ENCODE measurements around the gene EEF1G. TPM values are rescaled to one million over a fixed set of nuclear protein-coding genes. Genes with fewer than 3 reads are reported as not detected.
A peak's percentile ranks its signal among the peaks of the same experiment; 100 is the strongest.

The EEF1G gene
- total and polyA plus RNA-seq, 11 donors = 549 to 1,190 (median 929) TPM

DNA sequence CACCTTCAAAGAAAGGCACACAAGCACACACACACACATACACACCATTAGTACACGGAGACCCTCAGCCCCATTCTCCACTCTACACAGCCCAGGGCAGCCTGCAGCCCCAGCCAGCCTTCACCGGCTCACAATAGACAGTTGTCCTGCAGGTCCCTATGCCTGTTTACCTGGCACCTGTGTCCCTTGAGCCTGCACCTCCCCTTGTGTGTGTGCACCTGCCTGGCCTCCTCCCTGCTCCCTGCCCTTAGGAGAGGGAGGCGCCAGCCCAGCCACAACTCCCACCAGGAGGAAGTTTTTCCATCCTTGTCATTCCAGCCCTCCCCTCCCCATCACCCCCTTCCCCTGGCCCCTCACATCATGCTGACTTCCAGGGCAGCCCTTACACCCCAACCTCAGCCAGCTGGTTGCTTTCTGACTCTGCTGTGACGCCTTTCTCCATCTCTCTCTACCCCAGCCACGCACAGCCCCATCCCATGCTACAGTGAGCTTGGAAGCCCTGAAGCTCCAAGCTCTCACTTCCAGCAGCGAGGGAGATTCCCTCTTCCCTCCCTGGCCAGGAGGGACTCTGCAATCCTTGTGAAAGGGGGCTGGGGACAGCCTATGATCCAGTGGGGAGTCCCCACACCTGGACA lies 31.5 kb downstream of the EEF1G start:
- WGBS, 4 donors = 13 to 30% (median 24%) methylated on average over 6 of the region's 6 CpGs
- no peaks in the 10 kb centered on the region for H3K27me3 ChIP-seq
- peaks cover 0 to 8% (median 0%) of the 10 kb centered on the region in 9 donors for H3K36me3 ChIP-seq
- TF ChIP-seq POLR2A (IDR thresholded peaks at IDR 0.05) = no peak
- TF ChIP-seq, protein P1, sequence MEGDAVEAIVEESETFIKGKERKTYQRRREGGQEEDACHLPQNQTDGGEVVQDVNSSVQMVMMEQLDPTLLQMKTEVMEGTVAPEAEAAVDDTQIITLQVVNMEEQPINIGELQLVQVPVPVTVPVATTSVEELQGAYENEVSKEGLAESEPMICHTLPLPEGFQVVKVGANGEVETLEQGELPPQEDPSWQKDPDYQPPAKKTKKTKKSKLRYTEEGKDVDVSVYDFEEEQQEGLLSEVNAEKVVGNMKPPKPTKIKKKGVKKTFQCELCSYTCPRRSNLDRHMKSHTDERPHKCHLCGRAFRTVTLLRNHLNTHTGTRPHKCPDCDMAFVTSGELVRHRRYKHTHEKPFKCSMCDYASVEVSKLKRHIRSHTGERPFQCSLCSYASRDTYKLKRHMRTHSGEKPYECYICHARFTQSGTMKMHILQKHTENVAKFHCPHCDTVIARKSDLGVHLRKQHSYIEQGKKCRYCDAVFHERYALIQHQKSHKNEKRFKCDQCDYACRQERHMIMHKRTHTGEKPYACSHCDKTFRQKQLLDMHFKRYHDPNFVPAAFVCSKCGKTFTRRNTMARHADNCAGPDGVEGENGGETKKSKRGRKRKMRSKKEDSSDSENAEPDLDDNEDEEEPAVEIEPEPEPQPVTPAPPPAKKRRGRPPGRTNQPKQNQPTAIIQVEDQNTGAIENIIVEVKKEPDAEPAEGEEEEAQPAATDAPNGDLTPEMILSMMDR (IDR thresholded peaks at IDR 0.05) = no peak
- H3K9me3 ChIP-seq = no peaks in the 10 kb centered on the region
- intact Hi-C loops (cut with DNase I) = loop anchor here (1.0 to 10.0 kb wide), 13 partner anchors 19 to 150 kb away; no protein-coding TSS in a partner anchor
- no peak for ATAC-seq
- H3K4me1 ChIP-seq = peaks cover 38 to 84% (median 69%) of the 10 kb centered on the region in 12 donors
- DNase-seq = no peak
- H3K27ac ChIP-seq = peak overlapping the region; percentile 94 to 100 (median 99)
- peak overlapping the region; percentile 9 to 100 (median 96) for H3K4me3 ChIP-seq

DNA sequence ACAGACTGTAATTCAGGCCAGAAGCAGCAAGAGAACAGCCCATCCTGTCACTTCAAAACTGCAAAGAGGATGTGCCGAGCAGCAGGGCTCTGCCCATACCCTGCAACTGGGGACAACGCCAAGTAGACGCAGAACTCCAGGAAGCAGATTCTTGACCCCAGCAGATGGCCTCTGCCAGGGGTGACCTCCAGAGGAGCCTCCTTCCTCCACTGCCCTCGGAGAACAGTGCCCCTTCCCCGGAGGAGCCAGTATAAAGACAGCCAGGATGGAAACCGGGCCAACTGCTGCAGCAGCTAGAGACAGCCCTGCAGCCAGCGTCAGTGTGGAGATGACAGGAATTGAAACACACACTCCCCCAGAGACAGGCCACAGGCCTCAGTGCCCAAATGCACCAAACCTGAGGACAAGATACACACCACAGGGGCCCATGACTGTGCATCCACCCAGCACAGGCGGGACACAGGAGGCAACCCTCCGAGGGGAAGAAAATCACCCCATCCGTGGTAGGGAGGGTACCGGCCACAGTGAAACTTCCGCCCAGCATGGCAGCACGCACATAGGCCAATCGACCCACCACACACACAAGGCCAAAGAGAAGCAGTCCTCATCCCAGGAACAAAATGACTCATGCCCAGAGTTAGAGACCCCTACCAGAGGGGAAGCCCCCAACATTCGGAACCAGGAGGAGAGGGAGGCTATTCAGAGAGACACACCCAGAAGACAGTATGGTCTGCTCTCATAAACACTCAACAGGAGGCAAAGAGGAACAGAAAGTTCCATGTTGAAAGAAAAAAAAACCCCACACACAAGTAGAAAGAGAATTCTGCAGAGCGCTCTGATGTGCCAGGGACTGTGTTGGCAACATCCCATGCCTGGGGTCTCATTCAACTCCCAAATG lies 32.6 kb downstream of the EEF1G start:
- TF ChIP-seq POLR2A (IDR thresholded peaks at IDR 0.05) = no peak
- TF ChIP-seq, protein P1 (IDR thresholded peaks at IDR 0.05) = no peak
- intact Hi-C loops (cut with DNase I) = loop anchor here (2.0 to 10.0 kb wide), 9 partner anchors 34 to 149 kb away; no protein-coding TSS in a partner anchor
- 9 to 20% (median 13%) methylated on average over 10 to 16 of the region's 16 CpGs for WGBS, 4 donors
- Histone ChIP-seq H3K27me3 (no peaks in the 10 kb centered on the region), H3K36me3 (peaks cover 0 to 13% (median 2%) of the 10 kb centered on the region in 9 donors), H3K9me3 (no peaks in the 10 kb centered on the region), H3K4me1 (peaks cover 38 to 91% (median 76%) of the 10 kb centered on the region in 12 donors), H3K27ac (peak overlapping the region; percentile 64 to 100 (median 99)), H3K4me3 (peak overlapping the region in 9 of 12 donors; percentile 28 to 100 (median 99))
- ATAC-seq = peak in 1 of 4 donors; percentile 3
- peak in 4 of 5 donors; percentile 39 to 76 (median 67) for DNase-seq

DNA sequence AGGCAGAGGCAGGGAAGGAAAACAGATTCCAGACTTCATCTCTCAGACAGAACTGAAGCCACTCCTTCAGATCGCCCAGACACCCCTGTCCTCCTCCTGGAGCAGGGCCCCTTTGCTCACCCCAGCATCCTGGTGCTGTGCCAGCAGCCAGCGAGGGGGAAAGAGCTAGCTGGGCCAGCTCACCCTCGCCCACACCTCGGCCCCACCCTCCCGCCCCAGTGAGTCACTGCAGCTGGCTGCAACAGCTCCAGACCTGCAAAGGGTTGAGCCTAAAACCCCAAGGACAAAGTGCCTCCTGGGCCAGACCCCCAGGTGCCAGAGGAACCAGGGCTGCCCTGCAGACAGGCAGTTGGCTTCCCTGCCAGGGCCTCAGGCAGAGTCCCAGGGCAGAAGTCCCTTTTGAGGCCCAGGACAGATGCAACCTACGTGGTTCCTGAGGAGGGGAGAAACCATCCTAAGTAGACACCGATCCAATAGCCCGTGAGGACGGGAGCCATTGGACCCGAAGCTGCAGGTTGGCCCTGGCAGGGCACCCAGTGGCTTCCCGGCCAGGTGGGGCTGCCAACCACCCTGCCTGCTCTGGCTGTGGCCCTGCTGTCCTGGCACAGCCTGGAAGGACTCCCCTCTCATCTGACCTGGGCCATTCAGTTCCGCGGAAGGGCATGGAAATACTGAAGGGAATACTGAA lies 34.3 kb downstream of the EEF1G start:
- peaks cover 2 to 30% (median 18%) of the 10 kb centered on the region in 9 donors for H3K36me3 ChIP-seq
- ATAC-seq (peak; percentile 10 to 58 (median 20)), DNase-seq (peak; percentile 65 to 90 (median 69))
- peaks cover 38 to 89% (median 80%) of the 10 kb centered on the region in 12 donors for H3K4me1 ChIP-seq
- peak overlapping the region in 10 of 12 donors; percentile 10 to 100 (median 66) for H3K4me3 ChIP-seq
- no peaks in the 10 kb centered on the region for H3K9me3 ChIP-seq
- no peaks in the 10 kb centered on the region for H3K27me3 ChIP-seq
- 8 to 14% (median 10%) methylated on average over 8 to 13 of the region's 13 CpGs for whole genome bisulfite sequencing, 4 donors
- intact Hi-C loops (cut with DNase I) = no loop called here
- H3K27ac ChIP-seq = peak overlapping the region in 11 of 12 donors; percentile 83 to 100 (median 99)
- TF ChIP-seq, protein P1 (IDR thresholded peaks at IDR 0.05) = no peak
- no peak for TF ChIP-seq POLR2A (IDR thresholded peaks at IDR 0.05)
